ENCODE measurements around the gene SDC4. TPM values are rescaled to one million over a fixed set of nuclear protein-coding genes. Genes with fewer than 3 reads are reported as not detected.

Gene SDC4
- total and polyA plus RNA-seq, 9 of the 15 experiments (the other 6 are each of a cell fraction or from before 2014, with no cell fraction given) = 2.1 to 10.7 (median 6.3) TPM

- Histone ChIP-seq H3K9ac (ENCODE audit: insufficient read depth in 1 of 2, low read depth in 2 of 2, low read length in 2 of 2) (no peak overlapping the region), H3K4me1 (replicated peaks in 1 of 2; ENCODE audit: control insufficient read depth in 2 of 2, insufficient read depth in 2 of 2, low read length in 2 of 2) (peaks cover 4 to 16% of the 10 kb centered on the region in 2 experiments; a peak in 4 of 5 replicates), H3K9me1 (ENCODE audit: control insufficient read depth, insufficient read depth, low read length) (no peaks in the 10 kb centered on the region), H3K79me2 (ENCODE audit: control insufficient read depth, insufficient read depth, low read length) (no peaks in the 10 kb centered on the region), H3K4me3 (no peak overlapping the region), H3K36me3 (ENCODE audit: control insufficient read depth, insufficient read depth, low read length) (no peaks in the 10 kb centered on the region), H3K27ac (ENCODE audit: extremely low read depth, low read depth, low read length) (no peak overlapping the region), H2AFZ (ENCODE audit: low read depth, low read length) (no peak overlapping the region), H4K20me1 (replicated peaks; ENCODE audit: control insufficient read depth, insufficient read depth, low read length) (no peaks in the 10 kb centered on the region; the same call in 1 of the 2 replicates), H3K9me3 (replicated peaks; ENCODE audit: control insufficient read depth, insufficient read depth, low read depth, low read length) (no peaks in the 10 kb centered on the region), H3K4me2 (ENCODE audit: insufficient read depth, low read length) (no peak overlapping the region; the same call in 1 of the 2 replicates), H3K27me3 (ENCODE audit: control insufficient read depth in 2 of 2, insufficient read depth in 2 of 2, low read length in 2 of 2) (peaks cover 10 to 30% of the 10 kb centered on the region in 2 experiments; a peak in 4 of 5 replicates)
- BruUV-seq (replicated peaks) = no TSS peak
- POLR2A ChIA-PET = interaction anchor here (0.7 to 1.5 kb wide), 4 partner anchors 19 to 452 kb away, joined by 3 to 5 read pairs (median 4); no protein-coding TSS in a partner anchor
- no peak for DNase-seq (ENCODE audit: extremely low read depth in 1 of 4, low spot score in 3 of 4)
- intact Hi-C loops (cut with micrococcal nuclease) (loop anchor here (10.0 kb wide), 1 partner anchor 226 kb away; the partner anchor contains the start of gene EPPIN), in situ Hi-C loops (cut with MboI) (no loop called here)
- 0% methylated on average over 7 of the region's 7 CpGs for WGBS (ENCODE audit: insufficient coverage, low coverage, missing lambda C conversion rate)
- FAIRE-seq = no peak
- ATAC-seq = no peak
- CTCF ChIA-PET (ENCODE audit: low intra/inter-chr PET ratio) = interaction anchor here (0.6 to 2.3 kb wide), 6 partner anchors 55 to 452 kb away, joined by 3 to 23 read pairs (median 5); no protein-coding TSS in a partner anchor
- TF ChIP-seq E2F5 (CRISPR knock-in tag; IDR thresholded peaks at IDR 0.05) (no peak), ZBTB12 (CRISPR knock-in tag; IDR thresholded peaks at IDR 0.05) (no peak), SIRT6 (IDR thresholded peaks at IDR 0.05; ENCODE audit: low read depth, low read length) (no peak), DMBX1 (CRISPR knock-in tag; IDR thresholded peaks at IDR 0.05; ENCODE audit: borderline replicate concordance) (no peak), REST (IDR thresholded peaks at IDR 0.05; ENCODE audit: borderline replicate concordance) (no peak), REST (CRISPR knock-in tag; IDR thresholded peaks at IDR 0.05; ENCODE audit: low read depth) (no peak), IRF1 (CRISPR knock-in tag; IDR thresholded peaks at IDR 0.05; ENCODE audit: borderline replicate concordance) (no peak), NR1H2 (CRISPR knock-in tag; IDR thresholded peaks at IDR 0.05) (no peak), SP1 (CRISPR knock-in tag; IDR thresholded peaks at IDR 0.05) (no peak)
Observed at GRCh38 chr20:45318386-45318939, 29.8 kb downstream of the SDC4 start.

Measured in K562 (cell line).